ENCODE results near the gene PBX4.

DNA sequence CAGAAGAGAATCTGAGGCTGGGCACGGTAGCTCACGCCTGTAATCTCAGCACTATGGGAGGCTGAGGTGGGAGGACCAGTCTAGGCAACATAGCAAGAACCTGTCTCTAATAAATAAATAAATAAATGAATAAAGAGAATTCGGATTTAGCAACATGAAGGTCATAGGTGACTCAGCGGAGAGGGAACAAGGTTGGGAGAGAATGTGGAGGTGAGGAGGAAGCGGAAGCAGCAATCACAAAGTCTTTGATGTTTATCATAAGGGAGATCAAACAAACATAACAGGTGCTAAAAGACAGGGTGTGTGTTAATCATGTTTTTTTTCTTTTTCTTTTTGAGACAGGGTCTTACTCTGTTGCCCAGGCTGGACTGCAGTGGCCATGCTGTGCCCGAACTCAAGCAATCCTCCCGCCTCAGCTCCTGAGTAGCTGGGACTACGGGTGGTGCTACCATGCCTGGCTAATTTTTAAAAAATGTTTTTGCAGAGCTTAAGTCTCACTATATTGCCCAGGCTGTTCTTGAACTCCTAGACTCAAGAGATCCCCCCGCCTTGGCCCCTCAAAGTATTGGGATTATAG lies 16.3 kb downstream of the PBX4 start:
- TF ChIP-seq, protein P1, sequence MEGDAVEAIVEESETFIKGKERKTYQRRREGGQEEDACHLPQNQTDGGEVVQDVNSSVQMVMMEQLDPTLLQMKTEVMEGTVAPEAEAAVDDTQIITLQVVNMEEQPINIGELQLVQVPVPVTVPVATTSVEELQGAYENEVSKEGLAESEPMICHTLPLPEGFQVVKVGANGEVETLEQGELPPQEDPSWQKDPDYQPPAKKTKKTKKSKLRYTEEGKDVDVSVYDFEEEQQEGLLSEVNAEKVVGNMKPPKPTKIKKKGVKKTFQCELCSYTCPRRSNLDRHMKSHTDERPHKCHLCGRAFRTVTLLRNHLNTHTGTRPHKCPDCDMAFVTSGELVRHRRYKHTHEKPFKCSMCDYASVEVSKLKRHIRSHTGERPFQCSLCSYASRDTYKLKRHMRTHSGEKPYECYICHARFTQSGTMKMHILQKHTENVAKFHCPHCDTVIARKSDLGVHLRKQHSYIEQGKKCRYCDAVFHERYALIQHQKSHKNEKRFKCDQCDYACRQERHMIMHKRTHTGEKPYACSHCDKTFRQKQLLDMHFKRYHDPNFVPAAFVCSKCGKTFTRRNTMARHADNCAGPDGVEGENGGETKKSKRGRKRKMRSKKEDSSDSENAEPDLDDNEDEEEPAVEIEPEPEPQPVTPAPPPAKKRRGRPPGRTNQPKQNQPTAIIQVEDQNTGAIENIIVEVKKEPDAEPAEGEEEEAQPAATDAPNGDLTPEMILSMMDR (conservative IDR thresholded peaks at IDR 0.05; ENCODE audit: low read depth in 2 of 2): no peak
- TF ChIP-seq, protein P2, sequence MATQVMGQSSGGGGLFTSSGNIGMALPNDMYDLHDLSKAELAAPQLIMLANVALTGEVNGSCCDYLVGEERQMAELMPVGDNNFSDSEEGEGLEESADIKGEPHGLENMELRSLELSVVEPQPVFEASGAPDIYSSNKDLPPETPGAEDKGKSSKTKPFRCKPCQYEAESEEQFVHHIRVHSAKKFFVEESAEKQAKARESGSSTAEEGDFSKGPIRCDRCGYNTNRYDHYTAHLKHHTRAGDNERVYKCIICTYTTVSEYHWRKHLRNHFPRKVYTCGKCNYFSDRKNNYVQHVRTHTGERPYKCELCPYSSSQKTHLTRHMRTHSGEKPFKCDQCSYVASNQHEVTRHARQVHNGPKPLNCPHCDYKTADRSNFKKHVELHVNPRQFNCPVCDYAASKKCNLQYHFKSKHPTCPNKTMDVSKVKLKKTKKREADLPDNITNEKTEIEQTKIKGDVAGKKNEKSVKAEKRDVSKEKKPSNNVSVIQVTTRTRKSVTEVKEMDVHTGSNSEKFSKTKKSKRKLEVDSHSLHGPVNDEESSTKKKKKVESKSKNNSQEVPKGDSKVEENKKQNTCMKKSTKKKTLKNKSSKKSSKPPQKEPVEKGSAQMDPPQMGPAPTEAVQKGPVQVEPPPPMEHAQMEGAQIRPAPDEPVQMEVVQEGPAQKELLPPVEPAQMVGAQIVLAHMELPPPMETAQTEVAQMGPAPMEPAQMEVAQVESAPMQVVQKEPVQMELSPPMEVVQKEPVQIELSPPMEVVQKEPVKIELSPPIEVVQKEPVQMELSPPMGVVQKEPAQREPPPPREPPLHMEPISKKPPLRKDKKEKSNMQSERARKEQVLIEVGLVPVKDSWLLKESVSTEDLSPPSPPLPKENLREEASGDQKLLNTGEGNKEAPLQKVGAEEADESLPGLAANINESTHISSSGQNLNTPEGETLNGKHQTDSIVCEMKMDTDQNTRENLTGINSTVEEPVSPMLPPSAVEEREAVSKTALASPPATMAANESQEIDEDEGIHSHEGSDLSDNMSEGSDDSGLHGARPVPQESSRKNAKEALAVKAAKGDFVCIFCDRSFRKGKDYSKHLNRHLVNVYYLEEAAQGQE (IDR thresholded peaks at IDR 0.05; ENCODE audit: unreplicated experiment): no peak

Measured in GM23338 (cell line).